Stimulated activated effector memory CD8-positive, alpha-beta T cell treated with anti-CD3 and anti-CD28 coated beads, Interleukin-12 subunit alpha, Interleukin-12 subunit beta, amount 100 ng/mL, for 72 hours (primary cell): ENCODE measurements around the gene TCF7L2.
A peak's percentile ranks its signal among the peaks of the same experiment; 100 is the strongest.

Experiments used
- ATAC-seq: fragments of 150-1000 bp; cut with Tn5 transposase; 2 replicates; pipeline ENCODE4 v1.10.0; 2021
- DNase-seq, 2 donors: peaks; one replicate each; pipeline ENCODE4 v3.0.0; 2021 to 2022; ENCODE audit warnings: low spot score in 2 of 2
- H3K27ac Mint-ChIP-seq: one replicate; pipeline ENCODE4 v1.8.0; 2022; ENCODE audit warnings: mild to moderate bottlenecking, mixed read lengths
- H3K36me3 Mint-ChIP-seq: one replicate; pipeline ENCODE4 v1.8.0; 2022; ENCODE audit warnings: mild to moderate bottlenecking, mixed read lengths
- H3K4me1 Mint-ChIP-seq: one replicate; pipeline ENCODE4 v1.8.0; 2022; ENCODE audit warnings: mixed read lengths
- H3K4me3 Mint-ChIP-seq: one replicate; pipeline ENCODE4 v1.8.0; 2022; ENCODE audit warnings: mild to moderate bottlenecking, mixed read lengths
- H3K9me3 Mint-ChIP-seq: one replicate; pipeline ENCODE4 v1.8.0; 2022; ENCODE audit warnings: mixed read lengths

Gene TCF7L2

GRCh38 chr10:113080061-113080924, 130.2 kb downstream of the TCF7L2 start:
- H3K9me3 Mint-ChIP-seq = no peaks in the 10 kb centered on the region
- no peak for DNase-seq
- ATAC-seq = no peak
- no peak overlapping the region for H3K27ac Mint-ChIP-seq
- H3K4me3 Mint-ChIP-seq = no peak overlapping the region
- no peaks in the 10 kb centered on the region for H3K36me3 Mint-ChIP-seq
- H3K4me1 Mint-ChIP-seq = no peaks in the 10 kb centered on the region

- Mint-ChIP-seq H3K36me3 (no peaks in the 10 kb centered on the region), H3K4me1 (no peaks in the 10 kb centered on the region), H3K9me3 (no peaks in the 10 kb centered on the region), H3K27ac (no peak overlapping the region), H3K4me3 (no peak overlapping the region)
- DNase-seq (no peak), ATAC-seq (no peak)
These were observed 130.8 kb downstream of the TCF7L2 start for GRCh38 chr10:113080925-113081229.

- Mint-ChIP-seq H3K9me3 (no peaks in the 10 kb centered on the region), H3K27ac (no peak overlapping the region), H3K4me3 (no peak overlapping the region), H3K36me3 (no peaks in the 10 kb centered on the region), H3K4me1 (no peaks in the 10 kb centered on the region)
- DNase-seq = no peak
- no peak for ATAC-seq
These were observed 134.0 kb downstream of the TCF7L2 start for GRCh38 chr10:113084031-113084430.

- Mint-ChIP-seq H3K4me1 (no peaks in the 10 kb centered on the region), H3K9me3 (no peaks in the 10 kb centered on the region), H3K36me3 (no peaks in the 10 kb centered on the region), H3K4me3 (no peak overlapping the region), H3K27ac (no peak overlapping the region)
- no peak for ATAC-seq
- no peak for DNase-seq
These were observed 135.7 kb downstream of the TCF7L2 start for GRCh38 chr10:113085776-113086175.

GRCh38 chr10:113086282-113086681, 136.2 kb downstream of the TCF7L2 start:
- H3K4me1 Mint-ChIP-seq = no peaks in the 10 kb centered on the region
- no peaks in the 10 kb centered on the region for H3K9me3 Mint-ChIP-seq
- H3K36me3 Mint-ChIP-seq = no peaks in the 10 kb centered on the region
- no peak overlapping the region for H3K27ac Mint-ChIP-seq
- ATAC-seq = no peak
- no peak for DNase-seq
- no peak overlapping the region for H3K4me3 Mint-ChIP-seq

- Mint-ChIP-seq H3K4me3 (no peak overlapping the region), H3K36me3 (no peaks in the 10 kb centered on the region), H3K4me1 (no peaks in the 10 kb centered on the region), H3K9me3 (no peaks in the 10 kb centered on the region), H3K27ac (no peak overlapping the region)
- no peak for DNase-seq
- ATAC-seq = peak; percentile 58
These were observed 137.3 kb downstream of the TCF7L2 start for GRCh38 chr10:113087165-113088029.

- no peaks in the 10 kb centered on the region for H3K9me3 Mint-ChIP-seq
- no peak overlapping the region for H3K27ac Mint-ChIP-seq
- no peak overlapping the region for H3K4me3 Mint-ChIP-seq
- peaks cover 4% of the 10 kb centered on the region for H3K4me1 Mint-ChIP-seq
- no peaks in the 10 kb centered on the region for H3K36me3 Mint-ChIP-seq
- DNase-seq (no peak), ATAC-seq (no peak)
These were observed 138.1 kb downstream of the TCF7L2 start for GRCh38 chr10:113088194-113088593.

- H3K4me1 Mint-ChIP-seq = peaks cover 18% of the 10 kb centered on the region
- no peaks in the 10 kb centered on the region for H3K36me3 Mint-ChIP-seq
- no peak for ATAC-seq
- H3K27ac Mint-ChIP-seq = no peak overlapping the region
- H3K4me3 Mint-ChIP-seq = no peak overlapping the region
- no peaks in the 10 kb centered on the region for H3K9me3 Mint-ChIP-seq
- no peak for DNase-seq
These were observed 139.5 kb downstream of the TCF7L2 start for GRCh38 chr10:113089551-113089950.

GRCh38 chr10:113091920-113092319, 141.9 kb downstream of the TCF7L2 start:
- no peaks in the 10 kb centered on the region for H3K36me3 Mint-ChIP-seq
- no peak overlapping the region for H3K4me3 Mint-ChIP-seq
- no peak for ATAC-seq
- DNase-seq = no peak
- no peak overlapping the region for H3K27ac Mint-ChIP-seq
- peaks cover 34% of the 10 kb centered on the region for H3K4me1 Mint-ChIP-seq
- no peaks in the 10 kb centered on the region for H3K9me3 Mint-ChIP-seq

GRCh38 chr10:113093188-113094113, 143.4 kb downstream of the TCF7L2 start:
- ATAC-seq (peak; percentile 71), DNase-seq (no peak)
- Mint-ChIP-seq H3K27ac (peak overlapping the region; percentile 60), H3K9me3 (no peaks in the 10 kb centered on the region), H3K36me3 (no peaks in the 10 kb centered on the region), H3K4me1 (peaks cover 34% of the 10 kb centered on the region), H3K4me3 (peak overlapping the region; percentile 23)

GRCh38 chr10:113094114-113094486, 144.1 kb downstream of the TCF7L2 start:
- Mint-ChIP-seq H3K9me3 (no peaks in the 10 kb centered on the region), H3K27ac (peak overlapping the region; percentile 60), H3K36me3 (no peaks in the 10 kb centered on the region), H3K4me3 (peak overlapping the region; percentile 23), H3K4me1 (peaks cover 34% of the 10 kb centered on the region)
- ATAC-seq (peak; percentile 87), DNase-seq (no peak)

- no peak overlapping the region for H3K27ac Mint-ChIP-seq
- ATAC-seq = no peak
- peaks cover 34% of the 10 kb centered on the region for H3K4me1 Mint-ChIP-seq
- DNase-seq = no peak
- H3K36me3 Mint-ChIP-seq = no peaks in the 10 kb centered on the region
- no peak overlapping the region for H3K4me3 Mint-ChIP-seq
- H3K9me3 Mint-ChIP-seq = no peaks in the 10 kb centered on the region
These were observed 145.5 kb downstream of the TCF7L2 start for GRCh38 chr10:113095419-113096127.

- Mint-ChIP-seq H3K36me3 (no peaks in the 10 kb centered on the region), H3K4me1 (peaks cover 34% of the 10 kb centered on the region), H3K27ac (no peak overlapping the region), H3K9me3 (no peaks in the 10 kb centered on the region), H3K4me3 (no peak overlapping the region)
- DNase-seq (no peak), ATAC-seq (no peak)
These were observed 146.3 kb downstream of the TCF7L2 start for GRCh38 chr10:113096128-113096996.

- no peak for DNase-seq
- Mint-ChIP-seq H3K4me1 (peaks cover 34% of the 10 kb centered on the region), H3K36me3 (no peaks in the 10 kb centered on the region), H3K27ac (no peak overlapping the region), H3K4me3 (no peak overlapping the region), H3K9me3 (no peaks in the 10 kb centered on the region)
- ATAC-seq = no peak
These were observed 147.0 kb downstream of the TCF7L2 start for GRCh38 chr10:113097036-113097435.
